ENCODE results near the gene NUFIP2.

The NUFIP2 gene

DNA sequence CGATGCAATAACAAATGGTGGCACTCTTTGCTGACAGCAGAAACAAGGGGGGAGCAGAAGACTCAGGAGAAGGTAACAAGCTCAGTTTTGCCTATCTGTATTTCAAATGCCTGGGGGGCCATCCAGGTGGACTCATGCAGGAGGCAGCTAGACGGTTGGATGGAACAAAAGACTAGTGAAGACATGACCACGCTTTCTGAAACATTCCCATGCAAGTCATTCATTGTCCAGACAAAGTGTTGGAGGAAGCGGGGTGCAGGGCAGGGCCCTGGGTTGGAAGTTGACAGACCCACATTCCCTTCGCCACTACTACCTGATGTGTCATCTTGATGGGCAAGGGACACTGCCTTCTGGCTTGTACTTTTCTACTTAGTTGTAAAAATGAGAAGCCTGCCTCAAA is 77.1 kb downstream of the NUFIP2 start:
- TF ChIP-seq, protein P1, sequence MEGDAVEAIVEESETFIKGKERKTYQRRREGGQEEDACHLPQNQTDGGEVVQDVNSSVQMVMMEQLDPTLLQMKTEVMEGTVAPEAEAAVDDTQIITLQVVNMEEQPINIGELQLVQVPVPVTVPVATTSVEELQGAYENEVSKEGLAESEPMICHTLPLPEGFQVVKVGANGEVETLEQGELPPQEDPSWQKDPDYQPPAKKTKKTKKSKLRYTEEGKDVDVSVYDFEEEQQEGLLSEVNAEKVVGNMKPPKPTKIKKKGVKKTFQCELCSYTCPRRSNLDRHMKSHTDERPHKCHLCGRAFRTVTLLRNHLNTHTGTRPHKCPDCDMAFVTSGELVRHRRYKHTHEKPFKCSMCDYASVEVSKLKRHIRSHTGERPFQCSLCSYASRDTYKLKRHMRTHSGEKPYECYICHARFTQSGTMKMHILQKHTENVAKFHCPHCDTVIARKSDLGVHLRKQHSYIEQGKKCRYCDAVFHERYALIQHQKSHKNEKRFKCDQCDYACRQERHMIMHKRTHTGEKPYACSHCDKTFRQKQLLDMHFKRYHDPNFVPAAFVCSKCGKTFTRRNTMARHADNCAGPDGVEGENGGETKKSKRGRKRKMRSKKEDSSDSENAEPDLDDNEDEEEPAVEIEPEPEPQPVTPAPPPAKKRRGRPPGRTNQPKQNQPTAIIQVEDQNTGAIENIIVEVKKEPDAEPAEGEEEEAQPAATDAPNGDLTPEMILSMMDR (IDR thresholded peaks at IDR 0.05), result no peak
- no peak for TF ChIP-seq ZFX (IDR thresholded peaks at IDR 0.05; ENCODE audit: borderline replicate concordance)
- H3K27ac ChIP-seq, result no peak overlapping the region

DNA sequence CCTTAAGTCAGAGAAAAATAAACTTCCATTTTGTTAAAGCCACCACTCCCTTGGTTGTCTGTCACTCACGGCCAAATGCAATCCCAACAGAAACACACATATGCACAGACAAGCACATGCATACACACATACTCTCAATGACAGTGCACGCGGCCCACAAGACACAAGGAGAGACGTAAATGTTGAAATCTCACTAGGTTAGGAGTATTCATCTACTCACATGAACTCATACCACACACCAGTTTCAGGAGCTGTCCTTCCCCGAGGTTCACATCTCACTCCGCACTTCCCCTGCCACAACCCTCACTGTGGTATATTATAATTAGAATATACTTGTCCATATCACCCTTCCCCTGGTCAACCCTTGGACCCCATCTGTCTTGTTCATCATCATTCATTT is 77.8 kb downstream of the NUFIP2 start:
- H3K27ac ChIP-seq, result no peak overlapping the region
- TF ChIP-seq, protein P1 (IDR thresholded peaks at IDR 0.05), result no peak
- TF ChIP-seq ZFX (IDR thresholded peaks at IDR 0.05; ENCODE audit: borderline replicate concordance), result no peak

DNA sequence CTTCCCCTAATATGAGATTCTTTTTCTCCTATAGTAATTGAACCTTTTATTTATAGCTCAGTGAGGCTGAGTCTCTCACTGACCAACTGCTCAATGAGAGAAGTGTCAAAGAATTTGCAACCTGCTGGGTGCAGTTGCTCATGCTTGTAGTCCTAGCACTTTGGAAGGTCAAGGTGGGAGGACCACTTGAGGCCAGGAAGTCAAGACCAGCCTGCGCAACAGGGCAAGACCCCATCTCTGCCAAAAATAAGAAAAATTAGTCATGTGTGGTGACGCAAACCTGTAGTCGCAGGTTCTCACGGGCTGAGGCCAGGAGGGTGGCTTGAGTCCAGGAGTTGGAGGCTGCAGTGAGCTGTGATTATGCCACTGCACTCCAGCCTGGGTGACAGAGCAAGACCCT is 78.2 kb downstream of the NUFIP2 start:
- no peak for TF ChIP-seq ZFX (IDR thresholded peaks at IDR 0.05; ENCODE audit: borderline replicate concordance)
- TF ChIP-seq, protein P1 (IDR thresholded peaks at IDR 0.05), result no peak
- H3K27ac ChIP-seq, result no peak overlapping the region

DNA sequence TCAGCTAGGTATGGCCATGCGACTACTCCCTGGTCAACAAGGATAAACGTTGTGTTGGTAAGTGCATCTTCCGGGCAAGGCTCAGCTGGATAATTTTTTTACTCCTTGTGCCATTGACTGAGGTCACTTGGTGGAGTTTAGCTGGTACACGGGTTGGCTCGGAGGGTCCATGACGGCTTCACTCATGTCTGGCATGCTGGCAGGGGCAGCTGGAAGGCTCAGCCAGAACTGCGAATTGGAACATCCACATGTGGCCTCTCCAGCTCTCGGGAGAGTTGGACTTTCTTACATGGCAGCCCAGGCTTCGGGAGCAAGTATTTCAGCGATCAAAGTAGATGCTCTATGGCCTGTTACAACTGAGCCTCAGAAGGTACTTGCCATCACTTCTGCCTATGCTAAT is 78.8 kb downstream of the NUFIP2 start:
- no peak for TF ChIP-seq ZFX (IDR thresholded peaks at IDR 0.05; ENCODE audit: borderline replicate concordance)
- TF ChIP-seq, protein P1 (IDR thresholded peaks at IDR 0.05), result no peak
- H3K27ac ChIP-seq, result no peak overlapping the region

DNA sequence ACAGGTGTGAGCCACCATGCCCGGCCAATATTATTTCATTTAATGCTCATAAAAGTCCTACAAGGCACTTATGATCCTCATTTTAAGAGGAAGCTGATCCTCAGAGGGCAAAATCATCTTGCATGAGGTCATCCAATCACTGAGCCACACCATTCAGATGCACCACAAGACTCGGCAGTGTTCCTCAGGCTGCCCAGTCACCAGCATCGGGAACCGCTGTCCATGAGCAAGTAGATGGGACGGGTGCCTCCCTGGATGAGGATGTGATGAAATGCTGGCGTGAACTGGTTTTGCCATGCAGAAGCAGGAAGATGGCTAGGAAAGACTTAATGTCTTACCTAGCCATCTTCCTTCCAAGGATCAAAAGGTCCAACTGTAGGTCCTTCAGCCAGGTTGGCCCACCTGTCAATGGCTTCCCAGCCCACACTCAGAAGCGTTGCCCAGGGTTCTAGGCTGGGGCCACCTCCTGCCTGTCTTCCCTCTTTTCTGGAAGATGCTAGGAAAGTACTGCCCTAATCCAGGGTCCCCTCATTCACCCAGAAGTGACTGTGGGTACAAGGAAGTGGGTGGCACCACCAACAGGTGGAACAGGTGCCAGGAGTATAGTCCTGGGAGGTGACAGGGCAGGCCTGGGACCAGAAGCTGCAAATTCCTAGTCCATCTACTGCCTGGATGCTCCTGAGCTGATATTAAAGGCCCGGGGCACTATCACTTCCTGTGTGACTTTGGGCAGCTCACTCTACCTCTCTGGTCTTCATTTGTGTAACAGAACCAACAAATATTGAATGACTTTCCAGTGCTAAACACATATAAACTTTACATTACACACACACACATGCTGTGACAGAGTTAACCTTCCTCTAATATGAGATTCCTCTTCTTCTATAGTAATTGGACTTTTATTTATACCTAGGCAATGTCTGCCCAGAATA is 79.5 kb downstream of the NUFIP2 start:
- no peak overlapping the region for H3K27ac ChIP-seq
- TF ChIP-seq, protein P1 (IDR thresholded peaks at IDR 0.05), result no peak
- no peak for TF ChIP-seq ZFX (IDR thresholded peaks at IDR 0.05; ENCODE audit: borderline replicate concordance)

DNA sequence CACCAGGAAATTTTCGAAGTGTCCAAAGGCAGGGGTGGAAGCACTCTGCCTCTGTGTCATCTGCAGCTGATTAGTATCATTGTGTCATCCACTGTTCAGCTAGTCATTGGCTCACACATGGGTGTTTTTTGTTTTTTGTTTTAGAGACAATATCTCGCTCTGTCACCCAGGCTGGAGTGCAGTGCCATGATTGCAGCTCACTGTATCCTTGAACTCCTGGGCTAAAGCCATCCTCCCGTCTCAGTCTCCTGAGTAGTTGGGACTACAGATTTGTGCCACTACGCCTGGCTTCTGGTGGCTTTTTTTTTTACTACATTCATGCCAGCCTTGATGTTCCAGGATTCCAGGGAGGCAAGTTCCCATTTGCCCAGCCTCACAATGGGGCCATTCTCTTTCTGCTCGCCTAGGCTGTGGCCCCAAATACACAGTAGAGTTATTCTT is 81.2 kb downstream of the NUFIP2 start:
- H3K27ac ChIP-seq, result no peak overlapping the region
- TF ChIP-seq, protein P1 (IDR thresholded peaks at IDR 0.05), result no peak
- no peak for TF ChIP-seq ZFX (IDR thresholded peaks at IDR 0.05; ENCODE audit: borderline replicate concordance)

DNA sequence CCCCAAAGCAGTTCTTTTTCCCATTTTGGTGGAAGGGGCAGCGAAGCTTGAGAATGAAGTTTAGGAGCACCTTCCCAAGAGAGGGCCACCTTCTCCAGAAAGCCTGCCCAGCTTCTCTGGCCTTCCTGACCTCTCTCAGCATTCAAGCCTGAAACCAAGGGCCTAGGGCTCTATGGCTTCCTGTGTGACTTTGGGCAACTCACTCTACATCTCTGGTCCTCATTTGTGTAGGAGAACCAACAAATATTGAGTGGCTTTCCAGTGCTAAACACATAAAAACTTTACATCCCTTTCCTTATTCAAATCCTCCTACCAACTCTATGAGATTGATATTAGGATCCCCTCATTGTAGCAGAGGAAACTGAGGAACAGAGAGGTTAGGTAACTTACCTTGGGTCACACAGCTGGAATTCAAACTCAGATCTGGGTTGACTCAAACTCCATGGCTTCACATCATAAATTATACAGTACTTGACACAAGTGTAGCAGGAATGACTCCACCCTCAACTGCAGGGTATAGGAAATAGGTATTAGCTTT is 81.8 kb downstream of the NUFIP2 start:
- no peak for TF ChIP-seq ZFX (IDR thresholded peaks at IDR 0.05; ENCODE audit: borderline replicate concordance)
- TF ChIP-seq, protein P1 (IDR thresholded peaks at IDR 0.05), result no peak

More for the DNA sequence above, 81.8 kb downstream of the NUFIP2 start:
- H3K27ac ChIP-seq, result no peak overlapping the region

Data from 22Rv1 (cell line).